Measurements from ENCODE around the gene PRKCZ.
A peak's percentile ranks its signal among the peaks of the same experiment; 100 is the strongest.

PRKCZ gene

DNA sequence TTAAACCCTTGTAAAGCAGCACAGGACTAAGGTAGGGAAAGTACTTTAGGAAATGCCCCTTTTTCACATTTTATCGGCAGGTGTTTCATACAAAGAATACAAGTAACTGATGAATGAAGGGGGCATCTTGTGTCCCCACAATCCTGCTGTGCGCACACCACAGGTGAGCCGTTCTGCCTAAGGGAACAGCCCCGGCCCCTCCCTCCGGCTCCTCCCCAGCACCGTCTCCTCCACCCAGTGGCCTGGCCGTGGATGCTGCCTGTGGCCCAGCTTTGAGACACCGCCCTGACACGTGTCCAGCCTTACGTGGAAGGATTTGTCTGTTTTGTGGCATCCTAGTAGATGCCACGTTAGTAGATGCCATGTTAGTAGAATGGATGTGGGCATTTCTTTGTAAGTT lies 131.5 kb downstream of the PRKCZ start:
- no peak for DNase-seq

DNA sequence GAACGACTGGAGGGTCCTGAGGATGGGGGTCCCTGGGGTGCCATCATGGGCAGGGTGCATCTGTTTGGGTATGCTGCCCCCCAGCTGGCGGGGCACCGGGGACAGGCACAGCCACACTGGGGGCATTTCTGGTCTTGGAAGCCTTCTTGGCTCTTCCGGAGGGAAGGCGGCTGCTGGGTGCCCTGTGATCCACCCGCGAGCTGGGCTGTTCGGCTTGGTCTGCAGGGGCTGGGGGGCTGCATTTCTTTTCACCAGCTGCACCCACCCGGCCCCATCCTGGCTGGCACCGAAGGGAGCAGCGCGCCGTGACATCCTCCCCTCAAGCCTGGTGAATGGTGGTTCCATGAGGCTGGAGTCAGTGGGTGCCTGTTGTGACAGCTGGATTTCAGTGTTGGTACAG lies 132.2 kb downstream of the PRKCZ start:
- DNase-seq = no peak

- no peak for DNase-seq
Measured at GRCh38 chr1:2183937-2184334, 133.7 kb downstream of the PRKCZ start.

- DNase-seq = no peak
Measured at GRCh38 chr1:2184531-2184930, 134.3 kb downstream of the PRKCZ start.

GRCh38 chr1:2184934-2185333 lies 134.7 kb downstream of the PRKCZ start:
- no peak for DNase-seq

DNA sequence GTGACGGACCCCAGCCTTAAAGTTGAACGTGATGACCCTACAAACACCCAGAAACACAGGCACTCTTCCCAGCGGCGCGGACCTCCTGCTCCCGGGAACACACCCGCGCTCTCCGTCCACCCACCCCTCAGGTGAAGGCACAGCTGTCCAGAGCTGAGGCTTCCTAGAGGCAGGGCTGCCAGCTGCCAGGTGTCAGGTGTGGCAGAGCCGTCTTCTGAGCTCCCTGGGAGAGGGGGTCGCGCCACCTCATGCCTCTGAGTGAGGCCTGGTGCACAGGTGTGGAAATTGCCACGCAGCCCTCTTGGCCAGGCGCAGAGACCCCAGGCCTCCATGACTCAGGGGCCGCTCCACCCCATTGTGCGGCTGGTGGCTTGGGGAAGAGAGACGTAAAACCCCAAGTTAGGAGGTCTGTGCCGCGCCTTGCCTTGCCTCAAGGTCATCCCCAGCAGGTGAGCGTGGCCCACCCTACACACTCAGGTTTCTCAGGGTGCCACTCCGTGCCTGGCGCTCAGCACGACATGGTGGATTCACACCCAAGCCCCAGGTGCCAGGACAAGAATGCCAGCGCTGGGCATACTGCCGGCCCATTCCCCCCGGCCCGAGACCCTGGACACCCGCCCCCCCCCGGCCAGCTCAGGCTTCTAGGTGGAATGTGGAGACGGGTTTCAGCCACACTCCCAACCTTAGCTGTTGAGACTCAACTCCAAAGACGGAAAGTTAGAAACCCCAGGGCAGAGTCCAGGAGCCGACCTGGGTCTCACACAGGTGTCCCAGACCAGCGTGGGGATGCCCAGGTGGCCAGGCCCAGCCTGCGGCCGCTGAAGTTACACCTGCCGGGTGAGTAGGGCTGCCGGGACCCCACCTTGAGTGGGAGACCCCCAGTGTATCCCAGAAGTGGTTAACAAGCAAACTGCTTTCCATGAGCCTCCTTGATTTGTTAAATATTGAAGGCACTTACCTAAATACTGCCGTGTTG lies 136.0 kb downstream of the PRKCZ start:
- no peak for DNase-seq

DNA sequence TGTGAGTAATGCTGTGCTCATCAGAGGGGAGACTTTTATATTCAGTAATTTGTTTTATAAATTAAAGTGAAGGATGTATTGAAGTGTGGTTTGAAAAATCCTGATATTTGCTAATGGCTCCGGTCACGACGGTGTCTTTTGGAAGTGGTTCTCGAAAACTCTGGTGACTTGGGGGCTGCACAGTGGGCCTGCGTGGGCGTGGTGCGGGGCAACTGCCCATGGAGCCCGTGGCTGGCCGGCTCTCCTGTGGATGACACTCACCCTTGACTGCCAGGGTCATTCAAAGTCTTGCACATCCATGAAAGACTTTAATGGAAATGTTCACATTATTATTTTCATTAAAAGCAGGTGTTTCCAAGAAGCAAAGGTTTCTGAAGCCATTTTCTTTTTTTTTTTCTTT lies 136.7 kb downstream of the PRKCZ start:
- DNase-seq = no peak

GRCh38 chr1:2187619-2188018 lies 137.4 kb downstream of the PRKCZ start:
- no peak for DNase-seq

- no peak for DNase-seq
Measured at GRCh38 chr1:2188336-2188735, 138.1 kb downstream of the PRKCZ start.

GRCh38 chr1:2189459-2190425 lies 139.5 kb downstream of the PRKCZ start:
- DNase-seq = peak; percentile 86

GRCh38 chr1:2190491-2190976 lies 140.3 kb downstream of the PRKCZ start:
- no peak for DNase-seq

DNA sequence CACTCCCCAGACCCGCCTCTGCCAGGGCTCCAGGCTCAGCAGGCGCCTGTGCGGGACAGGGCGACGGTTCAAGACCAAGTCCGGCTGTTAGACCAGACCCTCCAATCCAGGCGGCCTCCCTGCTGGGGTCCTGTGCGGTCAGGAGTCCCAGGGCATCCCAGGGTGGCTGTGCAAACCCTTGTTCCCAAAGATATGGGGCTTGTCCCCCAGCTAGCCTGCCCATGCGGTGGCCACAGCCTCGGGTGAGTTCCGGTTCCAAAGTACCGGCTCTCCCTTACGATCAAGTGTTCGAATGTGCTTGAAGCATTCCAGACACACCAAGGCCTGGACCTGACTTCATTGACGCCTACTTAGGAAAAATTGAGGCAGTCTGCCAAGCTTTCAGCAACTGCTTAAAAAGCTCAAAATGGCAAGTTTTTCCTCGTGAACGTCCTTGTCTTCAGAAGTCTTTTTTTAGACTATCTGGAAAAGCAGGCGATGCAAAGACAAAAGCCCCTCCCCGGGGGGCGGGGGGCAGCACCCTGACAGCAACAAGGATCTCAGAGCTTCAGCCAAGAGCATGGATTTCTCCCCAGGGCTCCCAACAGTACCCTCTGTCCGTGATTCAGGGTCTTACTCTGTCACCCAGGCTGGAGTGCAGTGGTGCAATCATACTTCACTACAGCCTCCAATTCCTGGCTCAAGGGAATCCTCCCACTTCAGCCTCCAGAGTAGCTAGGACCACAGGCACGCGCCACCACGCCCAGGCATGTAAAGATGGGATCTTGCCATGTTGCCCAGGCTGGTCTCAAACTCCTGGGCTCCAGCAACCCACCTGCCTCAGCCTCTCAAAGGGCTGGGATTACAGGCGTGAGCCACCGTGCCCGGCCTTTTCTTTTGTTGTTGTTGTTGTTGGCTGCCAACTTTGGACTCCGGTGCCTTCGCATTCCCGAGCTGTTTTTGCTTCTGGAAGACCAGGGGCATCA lies 142.1 kb downstream of the PRKCZ start:
- DNase-seq = no peak

DNA sequence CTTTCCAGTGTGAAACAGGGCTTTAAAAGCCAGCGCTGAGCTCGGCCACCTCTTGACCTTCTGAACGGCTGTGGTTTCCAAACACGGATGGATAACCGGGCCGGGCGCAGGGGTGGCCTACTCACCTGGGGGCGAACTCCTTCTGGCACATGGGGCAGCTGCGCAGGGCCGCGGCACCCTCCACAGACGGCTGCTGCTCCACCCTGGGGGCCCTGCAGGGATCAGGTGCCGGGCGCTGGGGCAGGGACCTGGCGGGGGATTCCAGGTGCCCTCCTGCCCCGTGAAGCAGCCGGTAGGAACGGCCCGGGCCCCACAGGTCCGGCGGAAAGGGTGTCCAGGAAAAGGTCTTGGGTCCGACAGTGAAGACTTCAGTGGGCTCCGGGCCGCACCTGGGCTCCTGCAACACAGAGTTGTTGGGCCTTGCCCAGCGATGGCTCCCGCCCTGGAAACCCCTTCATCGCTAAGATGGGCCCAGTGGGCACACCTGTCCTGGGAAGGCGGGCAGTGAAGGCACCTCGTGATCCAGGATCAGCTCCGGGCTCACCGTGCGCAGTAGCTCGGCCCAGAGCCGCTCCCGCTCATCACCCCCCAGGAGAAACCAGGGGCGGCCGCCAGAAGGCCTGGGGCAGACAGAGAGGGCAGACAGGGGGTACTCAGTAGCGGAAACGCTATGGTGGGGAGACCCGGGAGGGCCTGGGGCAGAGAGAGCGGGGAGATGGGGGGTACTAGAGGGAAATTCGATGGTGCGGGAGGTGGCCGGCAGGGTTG lies 143.5 kb downstream of the PRKCZ start:
- no peak for DNase-seq

DNA sequence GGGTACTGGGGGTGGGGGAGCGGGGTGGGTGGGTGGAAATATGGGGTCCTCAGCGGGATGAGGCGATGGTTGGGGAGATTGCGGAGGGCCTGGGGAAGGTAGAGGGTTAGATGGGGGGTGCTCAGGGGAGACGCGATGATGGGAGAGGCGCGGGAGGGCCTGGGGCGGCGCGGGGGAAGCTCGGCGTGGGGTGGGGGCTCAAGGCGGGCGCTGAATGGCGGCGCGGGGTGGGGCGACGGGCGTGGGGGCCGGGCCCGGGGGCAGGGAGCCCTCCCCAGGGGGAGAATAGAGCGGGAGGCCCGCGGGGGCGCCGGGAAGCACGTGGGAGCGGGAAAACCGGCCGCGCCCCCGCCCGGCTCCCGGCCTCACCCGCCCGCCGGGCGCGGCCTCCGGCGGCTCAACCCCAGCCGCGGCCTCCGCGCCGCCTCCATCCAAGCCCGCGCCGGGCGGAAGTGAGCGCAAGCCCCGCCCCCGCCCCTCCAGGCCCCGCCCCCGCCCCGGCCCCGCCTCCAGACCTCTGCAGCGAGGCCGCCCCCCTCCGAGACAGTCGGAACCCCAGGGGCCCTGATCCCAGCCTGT lies 144.2 kb downstream of the PRKCZ start, which contains the start of gene FAAP20:
FAAP20 (minus strand) TSS at position 454 of the 579 bp plus-strand sequence; CDS start at position 431, 23 bp downstream.
- DNase-seq = peak; percentile 74

GRCh38 chr1:2194898-2195673 lies 144.9 kb downstream of the PRKCZ start:
- DNase-seq = peak; percentile 89

DNA sequence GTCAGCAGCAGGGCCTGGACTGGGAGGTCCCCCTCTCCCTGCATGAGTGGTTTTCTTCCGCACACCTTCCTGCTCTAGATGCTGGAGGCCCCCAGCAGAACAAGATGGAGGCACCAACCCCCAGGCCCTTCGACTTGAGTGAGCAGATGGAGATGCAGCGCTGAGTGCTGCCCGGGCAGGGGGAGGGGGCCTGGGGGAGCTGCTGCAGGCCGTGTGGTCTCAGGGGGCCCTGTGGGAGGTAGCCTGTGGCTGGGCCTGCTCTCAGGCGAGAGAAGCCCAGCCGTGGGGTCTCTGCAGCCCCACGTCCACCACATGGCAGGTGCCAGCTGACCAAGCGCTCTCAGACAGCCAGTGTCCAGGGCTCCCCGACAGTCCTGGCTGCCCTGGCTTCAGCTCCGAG lies 145.6 kb downstream of the PRKCZ start:
- DNase-seq = no peak

GRCh38 chr1:2196901-2197638 lies 146.9 kb downstream of the PRKCZ start:
- no peak for DNase-seq

- DNase-seq = no peak
Measured at GRCh38 chr1:2197707-2198165, 147.5 kb downstream of the PRKCZ start.

- DNase-seq = no peak
Measured at GRCh38 chr1:2198571-2198970, 148.4 kb downstream of the PRKCZ start.

Data from suppressor macrophage treated with lipopolysaccharide for 4 hours (primary cell).